Thoracic aorta (tissue), 2 donors: ENCODE data around the gene SKAP2. TPM values are rescaled to one million over a fixed set of nuclear protein-coding genes. Genes with fewer than 3 reads are reported as not detected.

Experiments used
- ATAC-seq: fragments of 150-250 bp; one replicate; pipeline ENCODE4 v1.8.0; 2017; ENCODE audit warnings: low read depth; ENCODE audit not compliant: insufficient number of reproducible peaks, low FRiP score
- DNase-seq: peaks from one replicate; pipeline ENCODE4 v3.0.0-alpha.2; 2020; ENCODE audit warnings: low spot score
- H3K27ac ChIP-seq, 2 donors: fragments of 200-600 bp; sonication (generic); 1 replicate in 1 of 2; 2 replicates in 1 of 2; pipeline ENCODE4 v1.5.1; 2016; ENCODE audit warnings: mild to moderate bottlenecking in 2 of 2, moderate library complexity in 2 of 2
- H3K27me3 ChIP-seq: fragments of 200-600 bp; sonication (generic); replicated peaks from 2 replicates; pipeline ENCODE4 v1.6.0; 2016; ENCODE audit warnings: mild to moderate bottlenecking; ENCODE audit not compliant: insufficient read depth
- H3K36me3 ChIP-seq: fragments of 200-600 bp; sonication (generic); one replicate; pipeline ENCODE4 v1.5.1; 2016
- H3K4me1 ChIP-seq, 2 donors: fragments of 200-600 bp; sonication (generic); 1 replicate in 1 of 2; 2 replicates in 1 of 2; pipeline versions ENCODE4 v1.5.1 to v1.6.0; 2016; ENCODE audit warnings: low read depth in 2 of 2, mild to moderate bottlenecking in 1 of 2; ENCODE audit not compliant: control insufficient read depth in 1 of 2
- H3K4me3 ChIP-seq: fragments of 200-600 bp; sonication (generic); 2 replicates; pipeline ENCODE4 v1.5.1; 2016; ENCODE audit warnings: mild to moderate bottlenecking
- H3K9me3 ChIP-seq: fragments of 200-600 bp; sonication (generic); 2 replicates; pipeline ENCODE4 v1.5.1; 2016
- CTCF ChIP-seq: fragments of 200-600 bp; sonication (generic); IDR thresholded peaks from one replicate; pipeline ENCODE4 v1.5.1; 2019; ENCODE audit warnings: antibody characterized with exemption
- total RNA-seq, 2 donors: library from RNA; depleted of rRNA; stranded (reverse); fragments of >200 nt; gene quantifications; one replicate each; pipeline versions ENCODE4 v1.1.0 to v1.2.3, GENCODE V29; 2016

The SKAP2 gene
- total RNA-seq, 2 donors from 2014 or later = 16.6 to 29.0 TPM

- ATAC-seq = no peak
- Histone ChIP-seq H3K27me3 (no peaks in the 10 kb centered on the region), H3K4me3 (no peak overlapping the region), H3K9me3 (no peaks in the 10 kb centered on the region), H3K4me1 (no peaks in the 10 kb centered on the region), H3K27ac (no peak overlapping the region), H3K36me3 (no peaks in the 10 kb centered on the region)
- no peak for DNase-seq
- TF ChIP-seq CTCF = no peak
Observed at GRCh38 chr7:26718063-26718462, 146.3 kb downstream of the SKAP2 start.

DNA sequence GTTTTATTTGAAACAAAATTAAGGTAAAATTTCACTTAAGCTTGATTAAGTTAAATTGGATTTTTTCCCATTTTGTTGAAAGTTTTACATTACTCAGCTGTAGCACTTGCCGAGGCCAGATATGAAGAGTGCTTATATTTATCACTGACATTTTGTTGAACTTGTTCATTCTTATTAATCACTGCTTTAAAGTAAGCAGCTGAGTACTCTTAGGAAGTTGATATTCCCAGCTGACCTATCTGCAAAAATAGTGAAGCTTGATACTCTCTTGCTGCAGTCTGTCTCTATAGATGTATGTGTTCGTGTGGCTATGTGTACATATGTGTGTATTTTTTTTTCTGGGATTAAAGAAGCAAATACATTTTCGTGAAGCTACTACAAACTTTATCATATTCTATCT lies 150.0 kb downstream of the SKAP2 start:
- no peak for DNase-seq

GRCh38 chr7:26714006-26714405 lies 150.4 kb downstream of the SKAP2 start:
- Histone ChIP-seq H3K27ac (no peak overlapping the region), H3K9me3 (no peaks in the 10 kb centered on the region), H3K4me3 (no peak overlapping the region), H3K4me1 (no peaks in the 10 kb centered on the region), H3K27me3 (no peaks in the 10 kb centered on the region), H3K36me3 (no peaks in the 10 kb centered on the region)
- DNase-seq (no peak), ATAC-seq (no peak)
- TF ChIP-seq CTCF = no peak

More for the DNA sequence above, 150.0 kb downstream of the SKAP2 start:
- Histone ChIP-seq H3K36me3 (no peaks in the 10 kb centered on the region), H3K4me1 (no peaks in the 10 kb centered on the region), H3K9me3 (no peaks in the 10 kb centered on the region), H3K27me3 (no peaks in the 10 kb centered on the region), H3K27ac (no peak overlapping the region), H3K4me3 (no peak overlapping the region)
- ATAC-seq = no peak
- TF ChIP-seq CTCF = no peak

GRCh38 chr7:26709210-26709990 lies 155.0 kb downstream of the SKAP2 start:
- no peaks in the 10 kb centered on the region for H3K27me3 ChIP-seq
- no peak for DNase-seq
- H3K36me3 ChIP-seq = no peaks in the 10 kb centered on the region
- H3K4me1 ChIP-seq = peaks cover 8 to 18% of the 10 kb centered on the region in 2 donors
- H3K4me3 ChIP-seq = no peak overlapping the region
- no peak overlapping the region for H3K27ac ChIP-seq
- TF ChIP-seq CTCF = no peak
- ATAC-seq = no peak
- no peaks in the 10 kb centered on the region for H3K9me3 ChIP-seq

- Histone ChIP-seq H3K27me3 (no peaks in the 10 kb centered on the region), H3K4me1 (peaks cover 8 to 26% of the 10 kb centered on the region in 2 donors), H3K9me3 (no peaks in the 10 kb centered on the region), H3K27ac (no peak overlapping the region), H3K4me3 (no peak overlapping the region), H3K36me3 (no peaks in the 10 kb centered on the region)
- ATAC-seq = no peak
- TF ChIP-seq CTCF = no peak
- no peak for DNase-seq
Observed at GRCh38 chr7:26705567-26705966, 158.8 kb downstream of the SKAP2 start.
